ENCODE measurements around the gene TGFBI.

- TF ChIP-seq, protein P1, sequence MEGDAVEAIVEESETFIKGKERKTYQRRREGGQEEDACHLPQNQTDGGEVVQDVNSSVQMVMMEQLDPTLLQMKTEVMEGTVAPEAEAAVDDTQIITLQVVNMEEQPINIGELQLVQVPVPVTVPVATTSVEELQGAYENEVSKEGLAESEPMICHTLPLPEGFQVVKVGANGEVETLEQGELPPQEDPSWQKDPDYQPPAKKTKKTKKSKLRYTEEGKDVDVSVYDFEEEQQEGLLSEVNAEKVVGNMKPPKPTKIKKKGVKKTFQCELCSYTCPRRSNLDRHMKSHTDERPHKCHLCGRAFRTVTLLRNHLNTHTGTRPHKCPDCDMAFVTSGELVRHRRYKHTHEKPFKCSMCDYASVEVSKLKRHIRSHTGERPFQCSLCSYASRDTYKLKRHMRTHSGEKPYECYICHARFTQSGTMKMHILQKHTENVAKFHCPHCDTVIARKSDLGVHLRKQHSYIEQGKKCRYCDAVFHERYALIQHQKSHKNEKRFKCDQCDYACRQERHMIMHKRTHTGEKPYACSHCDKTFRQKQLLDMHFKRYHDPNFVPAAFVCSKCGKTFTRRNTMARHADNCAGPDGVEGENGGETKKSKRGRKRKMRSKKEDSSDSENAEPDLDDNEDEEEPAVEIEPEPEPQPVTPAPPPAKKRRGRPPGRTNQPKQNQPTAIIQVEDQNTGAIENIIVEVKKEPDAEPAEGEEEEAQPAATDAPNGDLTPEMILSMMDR (IDR thresholded peaks at IDR 0.05; ENCODE audit: insufficient read depth, low read length, poor library complexity, severe bottlenecking): no peak
- TF ChIP-seq EZH2phosphoT487 (conservative IDR thresholded peaks at IDR 0.05; ENCODE audit: low read length): no peak
Measured at GRCh38 chr5:136037001-136037705, 8.4 kb downstream of the TGFBI start.

Measured in SU-DHL-6 (cell line).